Hepatocyte (in vitro differentiated cells): ENCODE data around the gene AGBL5. TPM values are rescaled to one million over a fixed set of nuclear protein-coding genes. Genes with fewer than 3 reads are reported as not detected.
"Not testable (repeated sequence)": the region's sequence is repeated elsewhere in the genome, so short reads cannot be mapped to it uniquely, and the experiment has no call there.

Source experiments
- DNase-seq: peaks from one replicate; pipeline ENCODE4 v3.0.0-alpha.2; 2016; ENCODE audit warnings: low spot score
- H2AFZ ChIP-seq: fragments of 200-600 bp; sonication (generic); 2 replicates; pipeline ENCODE4 v1.6.0; 2016; ENCODE audit warnings: antibody characterized with exemption, mild to moderate bottlenecking
- H3K27ac ChIP-seq: fragments of 200-600 bp; sonication (generic); 2 replicates; pipeline ENCODE4 v1.5.1; 2016; ENCODE audit warnings: mild to moderate bottlenecking
- H3K27me3 ChIP-seq: fragments of 200-600 bp; sonication (generic); 2 replicates; pipeline ENCODE4 v1.6.1; 2016
- H3K36me3 ChIP-seq: fragments of 200-600 bp; sonication (generic); replicated peaks from 2 replicates; pipeline ENCODE4 v1.5.1; 2016; ENCODE audit warnings: low read depth; ENCODE audit not compliant: insufficient read depth
- H3K4me1 ChIP-seq: fragments of 200-600 bp; sonication (generic); 2 replicates; pipeline ENCODE4 v1.5.1; 2016; ENCODE audit warnings: mild to moderate bottlenecking, moderate library complexity; ENCODE audit not compliant: insufficient read depth
- H3K4me2 ChIP-seq: fragments of 200-600 bp; sonication (generic); 2 replicates; pipeline ENCODE4 v1.6.0; 2016
- H3K4me3 ChIP-seq: fragments of 200-600 bp; sonication (generic); 2 replicates; pipeline ENCODE4 v1.5.1; 2016; ENCODE audit warnings: mild to moderate bottlenecking
- H3K79me2 ChIP-seq: fragments of 200-600 bp; sonication (generic); 2 replicates; pipeline ENCODE4 v1.6.0; 2017; ENCODE audit warnings: mild to moderate bottlenecking
- H3K9me2 ChIP-seq: fragments of 200-600 bp; sonication (generic); replicated peaks from 2 replicates; pipeline ENCODE4 v1.6.0; 2017; ENCODE audit warnings: mild to moderate bottlenecking; ENCODE audit not compliant: insufficient read depth
- H3K9me3 ChIP-seq: fragments of 200-600 bp; sonication (generic); 2 replicates; pipeline ENCODE4 v1.5.1; 2016; ENCODE audit warnings: low read depth, mild to moderate bottlenecking
- H4K20me1 ChIP-seq: fragments of 200-600 bp; sonication (generic); 2 replicates; pipeline ENCODE4 v1.6.0; 2016; ENCODE audit warnings: mild to moderate bottlenecking; ENCODE audit not compliant: insufficient read depth, poor library complexity, severe bottlenecking
- CTCF ChIP-seq: fragments of 200-600 bp; sonication (generic); IDR thresholded peaks from 2 replicates; pipeline ENCODE4 v1.5.1; 2016; ENCODE audit warnings: antibody characterized with exemption, mild to moderate bottlenecking; ENCODE audit not compliant: poor library complexity
- EZH2 ChIP-seq: fragments of 200-600 bp; sonication (generic); IDR thresholded peaks from 2 replicates; pipeline ENCODE4 v1.6.1; 2016; ENCODE audit warnings: antibody characterized with exemption, mild to moderate bottlenecking, borderline replicate concordance
- EZH2phosphoT487 ChIP-seq: fragments of 200-600 bp; sonication (generic); IDR thresholded peaks from one replicate; pipeline ENCODE4 v1.6.1; 2018; ENCODE audit warnings: antibody characterized with exemption, mild to moderate bottlenecking, low read depth, moderate library complexity; ENCODE audit not compliant: unreplicated experiment, severe bottlenecking
- WGBS: methylation state at CpG from one replicate; pipeline ENCODE4 v1.1.6; 2016; ENCODE audit warnings: low lambda C conversion rate; ENCODE audit errors: missing lambda C conversion rate; 5-methylcytosine and 5-hydroxymethylcytosine counted together
- polyA plus RNA-seq: library from polyadenylated mRNA; unstranded; fragments of >200 nt; fragmentation: Nextera tagmentation; extraction: Ambion mirVana; gene quantifications from 2 replicates; pipeline ENCODE4 v1.2.1, GENCODE V29; 2016
- total RNA-seq: library from RNA; depleted of rRNA; stranded (reverse); fragments of >200 nt; gene quantifications from 2 replicates; pipeline ENCODE4 v1.2.3, GENCODE V29; 2014

AGBL5 gene
- total and polyA plus RNA-seq, 2 experiments from 2014 or later, result 12.9 to 20.2 TPM

DNA sequence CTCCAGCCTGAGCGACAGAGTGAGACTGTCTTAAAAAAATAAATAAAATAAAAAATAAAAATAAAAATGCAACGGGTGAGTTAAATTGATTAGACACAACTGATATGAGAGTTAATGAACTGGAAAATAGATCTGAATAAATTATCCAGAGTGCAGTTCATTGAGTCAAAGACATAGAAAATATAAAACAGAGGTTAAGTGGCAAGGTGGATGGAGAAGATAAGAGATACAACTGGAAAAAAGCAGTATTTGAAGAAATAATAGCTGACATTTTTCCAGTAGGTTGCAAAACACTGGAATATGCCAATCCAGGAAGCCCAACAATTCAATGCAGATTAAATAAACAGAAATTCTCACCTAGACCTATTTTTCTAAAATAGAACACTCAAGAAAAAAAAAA, 56.8 kb downstream of the AGBL5 start:
- WGBS, result 92% methylated on average over 2 of the region's 2 CpGs

GRCh38 chr2:27109083-27109482, 57.6 kb downstream of the AGBL5 start:
- H3K4me2 ChIP-seq, result no peak overlapping the region
- WGBS, result 88% methylated on average over 3 of the region's 3 CpGs

More for the DNA sequence above, 56.8 kb downstream of the AGBL5 start:
- Histone ChIP-seq H3K4me3 (no peak overlapping the region), H3K9me3 (no peaks in the 10 kb centered on the region), H3K4me2 (no peak overlapping the region), H3K27ac (no peak overlapping the region), H3K9me2 (no peaks in the 10 kb centered on the region), H3K4me1 (no peaks in the 10 kb centered on the region), H3K36me3 (no peaks in the 10 kb centered on the region), H3K79me2 (no peaks in the 10 kb centered on the region), H3K27me3 (no peaks in the 10 kb centered on the region), H4K20me1 (no peaks in the 10 kb centered on the region), H2AFZ (no peak overlapping the region)
- TF ChIP-seq CTCF, result no peak
- no peak for TF ChIP-seq EZH2
- TF ChIP-seq EZH2phosphoT487, result no peak
- DNase-seq, result no peak

DNA sequence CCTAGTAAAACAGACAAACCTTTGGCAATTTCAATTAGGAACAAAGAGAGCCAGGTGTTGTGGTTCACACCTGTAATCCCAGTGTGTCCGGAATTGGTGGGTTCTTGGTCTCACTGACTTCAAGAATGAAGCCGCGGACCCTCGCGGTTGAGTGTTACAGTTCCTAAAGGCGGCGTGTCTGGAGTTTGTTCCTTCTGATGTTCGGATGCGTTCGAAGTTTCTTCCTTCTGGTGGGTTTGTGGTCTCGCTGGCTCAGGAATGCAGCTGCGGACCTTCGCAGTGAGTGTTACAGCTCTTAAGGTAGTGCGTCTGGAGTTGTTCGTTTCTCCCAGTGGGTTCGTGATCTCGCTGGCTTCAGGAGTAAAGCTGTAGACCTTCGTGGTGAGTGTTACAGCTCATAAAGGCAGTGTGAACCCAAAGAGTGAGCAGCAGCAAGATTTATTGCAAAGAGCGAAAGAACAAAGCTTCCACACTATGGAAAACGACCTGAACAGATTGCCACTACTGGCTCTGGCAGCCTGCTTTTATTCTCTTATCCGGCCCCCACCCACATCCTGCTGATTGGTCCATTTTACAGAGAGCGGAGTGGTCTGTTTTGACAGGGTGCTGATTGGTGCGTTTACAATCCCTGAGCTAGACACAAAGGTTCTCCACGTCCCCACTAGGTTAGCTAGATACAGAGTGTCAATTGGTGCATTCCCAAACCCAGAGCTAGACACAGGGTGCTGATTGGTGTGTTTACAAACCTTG, 59.3 kb downstream of the AGBL5 start:
- WGBS, result 86% methylated on average over 24 of the region's 24 CpGs
- H3K9me3 ChIP-seq, result not testable (repeated sequence)

More at GRCh38 chr2:27109083-27109482, 57.6 kb downstream of the AGBL5 start:
- Histone ChIP-seq H3K9me3 (no peaks in the 10 kb centered on the region), H2AFZ (no peak overlapping the region), H3K79me2 (no peaks in the 10 kb centered on the region), H3K4me1 (no peaks in the 10 kb centered on the region), H3K27me3 (no peaks in the 10 kb centered on the region), H3K4me3 (no peak overlapping the region), H3K36me3 (no peaks in the 10 kb centered on the region), H4K20me1 (no peaks in the 10 kb centered on the region), H3K27ac (no peak overlapping the region), H3K9me2 (no peaks in the 10 kb centered on the region)
- DNase-seq, result no peak
- TF ChIP-seq EZH2phosphoT487, result no peak
- no peak for TF ChIP-seq CTCF
- TF ChIP-seq EZH2, result no peak

DNA sequence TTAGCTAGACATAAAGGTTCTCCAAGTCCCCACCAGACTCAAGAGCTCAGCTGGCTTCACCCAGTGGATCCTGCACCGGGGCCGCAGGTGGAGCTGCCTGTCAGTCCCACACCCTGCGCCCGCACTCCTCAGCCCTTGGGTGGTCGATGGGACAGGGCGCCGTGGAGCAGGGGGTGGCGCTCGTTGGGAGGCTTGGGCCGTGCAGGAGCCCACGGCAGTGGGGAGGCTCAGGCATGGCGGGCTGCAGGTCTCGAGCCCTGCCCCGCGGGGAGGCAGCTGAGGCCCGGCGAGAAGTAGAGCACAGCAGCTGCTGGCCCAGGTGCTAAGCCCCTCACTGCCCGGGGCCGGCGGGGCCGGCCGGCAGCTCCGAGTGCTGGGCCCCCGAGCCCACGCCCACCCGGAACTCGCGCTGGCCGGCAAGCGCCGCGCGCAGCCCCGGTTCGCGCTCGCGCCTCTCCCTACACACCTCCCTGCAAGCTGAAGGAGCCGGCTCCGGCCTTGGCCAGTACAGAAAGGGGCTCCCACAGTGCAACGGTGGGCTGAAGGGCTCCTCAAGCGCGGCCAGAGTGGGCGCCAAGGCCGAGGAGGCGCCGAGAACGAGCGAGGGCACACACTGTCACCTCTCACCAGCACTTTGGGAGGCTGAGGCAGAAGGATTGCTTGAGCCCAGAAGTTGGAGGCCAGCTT, 60.1 kb downstream of the AGBL5 start:
- H3K79me2 ChIP-seq, H2AFZ ChIP-seq, H3K27me3 ChIP-seq, H4K20me1 ChIP-seq, H3K9me3 ChIP-seq, H3K4me3 ChIP-seq, H3K36me3 ChIP-seq, DNase-seq, H3K9me2 ChIP-seq, H3K4me1 ChIP-seq, H3K4me2 ChIP-seq, H3K27ac ChIP-seq: not testable (repeated sequence)
- WGBS, result 94% methylated on average over 28 of the region's 49 CpGs

More for the DNA sequence above, 59.3 kb downstream of the AGBL5 start:
- not testable (repeated sequence) for H3K27ac ChIP-seq, H3K27me3 ChIP-seq, H2AFZ ChIP-seq, DNase-seq, H3K79me2 ChIP-seq, H3K36me3 ChIP-seq, H3K9me2 ChIP-seq, H4K20me1 ChIP-seq, H3K4me1 ChIP-seq, H3K4me2 ChIP-seq, H3K4me3 ChIP-seq
